GM12873 (cell line): ENCODE results near the gene FBXW11.

Experiments
- CTCF ChIP-seq: IDR thresholded peaks from 2 replicates; pipeline ENCODE4 v1.5.1; 2012; ENCODE audit warnings: low read depth, mild to moderate bottlenecking, moderate library complexity, low read length, control low read depth; ENCODE audit not compliant: insufficient read depth; ENCODE audit errors: missing control alignments

FBXW11 gene

GRCh38 chr5:172015346-172015745, 8.9 kb upstream of the FBXW11 start:
- no peak for TF ChIP-seq CTCF

- no peak for TF ChIP-seq CTCF
Observed at GRCh38 chr5:172010278-172010677, 3.8 kb upstream of the FBXW11 start.

DNA sequence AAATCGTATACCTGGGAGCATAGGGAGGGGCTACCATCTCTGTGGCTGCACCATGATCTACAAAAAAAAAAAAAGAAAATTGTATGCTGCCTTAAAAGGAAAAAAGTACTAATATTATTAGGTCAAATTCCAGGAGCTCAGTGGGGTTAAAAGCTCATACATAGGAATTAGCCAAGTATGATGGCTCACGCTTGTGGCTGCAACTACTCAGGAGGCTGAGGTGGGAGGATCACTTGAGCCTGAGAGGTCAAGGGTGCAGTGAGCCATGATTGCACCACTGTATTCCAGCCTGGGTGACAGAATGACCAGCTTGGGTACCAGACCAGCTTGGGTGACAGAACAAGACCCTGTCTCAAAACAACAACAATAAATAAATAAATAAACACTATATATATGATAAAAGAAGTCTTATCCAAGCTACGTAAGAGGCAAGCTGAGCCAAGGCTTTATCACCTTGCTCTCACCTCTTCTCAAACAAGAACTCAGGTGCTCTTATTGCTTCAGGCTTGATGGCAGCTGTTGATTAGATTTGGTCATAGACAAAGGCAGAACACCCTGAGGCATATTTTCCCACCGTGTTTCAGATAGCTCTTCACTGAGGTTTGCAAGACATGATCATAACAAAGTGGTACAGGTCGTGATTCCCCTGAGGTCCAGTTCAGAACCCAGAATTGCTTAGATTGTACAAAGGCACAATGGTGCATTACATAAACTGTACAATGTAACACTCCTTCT, 3.3 kb upstream of the FBXW11 start:
- TF ChIP-seq CTCF: no peak

DNA sequence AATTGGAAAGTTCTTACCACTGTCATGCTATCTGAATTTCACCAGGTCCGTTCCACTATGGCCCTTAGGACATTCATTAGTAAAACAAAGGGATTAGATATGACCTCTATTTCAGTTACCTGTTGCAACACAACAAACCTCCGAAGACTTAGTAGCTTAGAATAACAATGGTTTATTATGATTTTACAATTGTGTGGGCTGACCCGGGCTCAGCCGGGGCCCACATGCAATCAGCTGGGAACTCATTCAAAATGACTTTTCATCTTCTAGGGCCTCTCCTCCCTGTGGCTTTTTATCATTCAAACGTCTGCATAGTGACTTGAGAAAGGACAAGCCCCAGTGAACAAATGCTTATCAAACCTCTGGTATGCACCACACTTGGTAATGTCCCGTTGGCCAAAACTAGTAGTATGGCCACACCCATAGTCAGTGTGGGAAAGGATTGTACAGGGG, 2.3 kb upstream of the FBXW11 start:
- no peak for TF ChIP-seq CTCF

- TF ChIP-seq CTCF: no peak
Observed at GRCh38 chr5:172008111-172008455, 1.6 kb upstream of the FBXW11 start.

DNA sequence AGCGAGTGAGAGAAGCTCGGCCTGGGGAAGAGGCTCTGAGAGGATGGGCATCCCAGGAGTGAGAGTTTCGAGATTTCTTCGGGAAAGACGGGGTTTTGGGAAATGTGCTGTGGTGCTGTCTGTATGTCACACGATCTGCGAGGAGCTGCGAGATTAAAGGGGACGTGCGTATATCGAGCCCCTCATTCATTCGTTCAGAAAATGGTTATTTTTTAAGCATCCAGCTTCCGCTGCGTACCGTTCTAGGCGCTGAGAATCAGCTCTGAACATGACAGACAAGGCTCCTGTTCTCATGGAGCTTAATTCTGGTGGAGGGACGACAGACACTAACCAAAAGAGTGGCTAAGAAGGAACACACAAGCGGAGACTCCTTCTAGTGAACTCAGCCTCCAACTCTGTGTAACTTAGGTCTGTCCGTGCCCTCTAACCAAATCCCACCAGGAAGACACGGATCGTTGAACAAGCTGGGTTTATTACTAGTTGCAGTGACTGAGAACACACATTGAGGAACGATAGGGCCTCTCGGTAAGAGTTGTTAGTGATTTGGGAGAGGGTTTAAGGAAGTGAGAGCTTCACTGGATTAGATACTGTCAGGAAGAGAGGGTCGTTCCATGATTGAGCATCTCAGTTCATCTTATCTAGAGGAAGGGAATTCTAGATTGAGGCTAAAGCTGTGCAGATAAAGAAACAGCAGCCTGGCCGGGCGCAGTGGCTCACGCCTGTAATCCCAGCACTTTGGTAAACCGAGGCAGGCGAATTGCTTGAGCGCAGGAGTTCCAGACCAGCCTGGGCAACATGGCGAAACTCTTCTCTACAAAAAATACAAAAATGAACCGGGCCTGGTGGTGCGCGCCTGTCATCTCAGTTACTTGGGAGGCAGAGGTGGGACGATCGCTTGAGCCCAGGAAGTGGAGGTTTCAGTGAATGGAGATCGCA, 1.0 kb upstream of the FBXW11 start:
- TF ChIP-seq CTCF: no peak

DNA sequence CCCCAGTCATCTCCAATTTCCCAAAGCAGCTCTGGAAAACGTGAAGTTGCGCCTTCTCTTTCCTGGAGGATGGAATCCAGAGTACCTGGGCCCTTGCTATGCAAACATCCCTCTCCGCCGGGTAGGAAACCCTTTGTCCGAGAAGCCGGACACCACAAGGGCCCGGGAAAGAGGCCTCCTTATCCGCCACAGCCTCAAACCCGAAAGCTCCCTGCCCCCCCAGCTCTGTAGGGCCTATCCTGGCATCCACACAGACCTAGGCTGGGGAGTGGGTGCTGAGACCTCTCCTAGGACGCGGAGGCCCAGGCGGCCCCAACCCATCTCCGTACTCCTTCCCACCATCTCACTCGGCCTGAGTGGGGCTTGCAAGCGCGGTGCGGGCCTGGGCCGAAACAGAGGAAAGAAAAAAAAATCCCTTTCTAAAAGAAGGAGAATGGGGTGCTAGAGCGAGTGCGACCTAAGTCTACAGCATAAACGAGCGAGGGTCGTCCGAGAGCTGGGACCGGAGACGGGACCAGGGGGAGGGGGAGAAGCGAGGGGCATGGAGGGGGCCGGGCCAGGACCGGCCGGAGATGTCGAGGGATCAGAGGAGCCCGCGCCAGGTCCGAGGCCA, 624 bp downstream of the FBXW11 start:
- no peak for TF ChIP-seq CTCF
